Activated CD4-positive, alpha-beta memory T cell treated with anti-CD3 and anti-CD28 coated beads, Interleukin-2, amount 10 ng/mL, durations not matched to agents 7 days and 5 days (primary cell): ENCODE data around the gene SAMD13. TPM values are rescaled to one million over a fixed set of nuclear protein-coding genes. Genes with fewer than 3 reads are reported as not detected.

Experiments
- CTCF ChIA-PET: fragments of 350-600 bp; sonication (Branson Sonifier 250); formaldehyde crosslinking; loops from one replicate; lab custom pipeline; 2021; ENCODE audit warnings: antibody characterized with exemption, inconsistent platforms; lab: Charles Lee
- POLR2A ChIA-PET: fragments of 350-600 bp; sonication (Branson Sonifier 250); formaldehyde crosslinking; loops from one replicate; lab custom pipeline; 2021; ENCODE audit warnings: antibody characterized with exemption; lab: Charles Lee
- DNase-seq: peaks from one replicate; pipeline ENCODE4 v3.0.0-alpha.2; 2020
- H3K27ac Mint-ChIP-seq: one replicate; pipeline ENCODE4 v1.8.0; 2021; ENCODE audit warnings: mild to moderate bottlenecking, mixed read lengths
- H3K27me3 Mint-ChIP-seq: one replicate; pipeline ENCODE4 v1.8.0; 2021; ENCODE audit warnings: mixed read lengths
- H3K36me3 Mint-ChIP-seq: one replicate; pipeline ENCODE4 v1.8.0; 2021; ENCODE audit warnings: low read depth, mixed read lengths
- H3K4me1 Mint-ChIP-seq: one replicate; pipeline ENCODE4 v1.8.0; 2021; ENCODE audit warnings: mixed read lengths
- H3K4me3 Mint-ChIP-seq: one replicate; pipeline ENCODE4 v1.8.0; 2021; ENCODE audit warnings: mild to moderate bottlenecking, mixed read lengths
- H3K9me3 Mint-ChIP-seq: one replicate; pipeline ENCODE4 v1.8.0; 2021; ENCODE audit warnings: mixed read lengths
- total RNA-seq, 2 experiments: library from RNA; stranded (reverse); gene quantifications; one replicate each; pipeline ENCODE4 v1.2.3, GENCODE V29; 2021

Gene SAMD13, protein sequence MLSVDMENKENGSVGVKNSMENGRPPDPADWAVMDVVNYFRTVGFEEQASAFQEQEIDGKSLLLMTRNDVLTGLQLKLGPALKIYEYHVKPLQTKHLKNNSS
- total RNA-seq, result under 1 TPM in 1 of 2 experiments, not detected in 1; 0.28 TPM

DNA sequence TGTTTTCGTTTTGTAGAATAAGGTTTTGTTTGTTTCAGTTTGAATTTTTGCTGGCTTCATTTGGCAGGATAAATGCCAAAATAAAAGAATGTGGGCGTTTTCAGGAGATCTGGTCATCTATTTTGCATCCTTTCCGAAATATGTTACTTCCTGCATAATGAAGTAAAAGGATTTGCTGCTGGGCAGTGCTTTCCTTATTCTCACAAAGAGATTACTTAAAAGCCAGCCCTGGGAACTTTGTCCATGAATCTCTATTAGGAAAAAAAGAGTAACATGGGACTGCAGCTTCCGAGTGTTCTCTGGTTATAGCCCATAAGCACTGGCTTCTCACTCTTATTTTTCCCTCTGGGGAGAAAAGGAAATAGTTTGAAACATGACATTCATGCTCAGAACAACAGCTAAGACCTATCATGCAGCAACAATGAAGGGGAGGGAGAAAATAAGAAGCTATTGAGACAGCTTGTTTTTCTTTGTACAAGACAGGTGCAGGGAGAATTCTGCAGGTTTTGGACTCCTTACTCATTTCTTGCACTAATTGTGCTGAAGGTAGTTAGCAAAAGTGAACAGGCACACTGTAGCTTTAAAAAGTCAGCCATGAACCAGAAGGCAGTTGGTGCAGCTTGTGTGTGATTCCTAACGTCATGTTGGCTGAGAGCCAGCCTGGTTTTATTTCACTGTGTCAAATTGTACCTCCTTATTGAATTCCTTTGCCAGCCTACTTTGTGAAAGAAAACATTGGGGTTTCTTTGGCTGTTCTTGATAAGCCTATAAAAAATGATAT lies at the start of gene SAMD13:
SAMD13 (plus strand) TSS at position 705 of the 781 bp plus-strand sequence. CDS start 1,527 bp downstream, outside the sequence.
- Mint-ChIP-seq H3K4me3 (no peak within 1 kb of the TSS), H3K36me3 (no peaks in the 10 kb centered on the region), H3K27ac (no peak within 1 kb of the TSS), H3K4me1 (peaks cover 30% of the 10 kb centered on the region), H3K27me3 (peaks cover 27% of the 10 kb centered on the region), H3K9me3 (no peaks in the 10 kb centered on the region)
- peak; percentile 25 for DNase-seq
- ChIA-PET POLR2A (interaction anchor here (1.5 to 2.4 kb wide), 2 partner anchors 156 to 181 kb away, joined by 3 to 15 read pairs; partner anchors contain the start of gene PRKACB), CTCF (interaction anchor here (0.8 kb wide), 1 partner anchor 132 kb away, joined by 4 read pairs; no protein-coding TSS in a partner anchor)

DNA sequence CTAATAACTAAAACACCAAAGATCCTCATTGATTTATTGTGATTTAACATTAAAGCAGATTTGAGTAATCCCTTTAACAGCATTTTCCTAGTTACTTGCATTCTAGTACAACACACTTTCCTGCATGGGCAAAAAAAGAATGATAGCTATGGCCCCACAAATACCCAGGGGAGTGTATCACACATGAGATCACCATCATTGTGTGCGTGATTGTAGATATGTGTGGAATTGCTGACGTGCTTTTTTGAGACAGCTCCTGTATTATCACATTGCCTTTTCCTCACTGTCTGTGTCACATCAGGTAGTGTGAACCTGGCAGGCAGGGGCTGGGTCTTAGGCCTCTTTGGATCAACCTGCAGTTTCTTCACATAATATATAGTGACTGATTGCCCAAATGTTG lies 48.5 kb upstream of the SAMD13 start:
- no peak for DNase-seq
- no peaks in the 10 kb centered on the region for H3K4me1 Mint-ChIP-seq
- no peak overlapping the region for H3K27ac Mint-ChIP-seq
- H3K27me3 Mint-ChIP-seq, result no peaks in the 10 kb centered on the region
- H3K4me3 Mint-ChIP-seq, result no peak overlapping the region
- ChIA-PET POLR2A (no interaction called here), CTCF (no interaction called here)
- H3K36me3 Mint-ChIP-seq, result no peaks in the 10 kb centered on the region
- no peaks in the 10 kb centered on the region for H3K9me3 Mint-ChIP-seq

- Mint-ChIP-seq H3K27ac (no peak overlapping the region), H3K36me3 (no peaks in the 10 kb centered on the region), H3K27me3 (no peaks in the 10 kb centered on the region), H3K4me1 (no peaks in the 10 kb centered on the region), H3K4me3 (no peak overlapping the region), H3K9me3 (no peaks in the 10 kb centered on the region)
- POLR2A ChIA-PET, result no interaction called here
- CTCF ChIA-PET, result no interaction called here
- DNase-seq, result no peak
These were observed 47.6 kb upstream of the SAMD13 start for GRCh38 chr1:84253891-84254290.

GRCh38 chr1:84254703-84255238 lies 46.7 kb upstream of the SAMD13 start:
- POLR2A ChIA-PET, result no interaction called here
- DNase-seq, result no peak
- Mint-ChIP-seq H3K27ac (no peak overlapping the region), H3K4me1 (no peaks in the 10 kb centered on the region), H3K36me3 (no peaks in the 10 kb centered on the region), H3K27me3 (no peaks in the 10 kb centered on the region), H3K9me3 (no peaks in the 10 kb centered on the region), H3K4me3 (no peak overlapping the region)
- CTCF ChIA-PET, result no interaction called here

GRCh38 chr1:84255582-84255981 lies 45.9 kb upstream of the SAMD13 start:
- Mint-ChIP-seq H3K4me1 (no peaks in the 10 kb centered on the region), H3K4me3 (no peak overlapping the region), H3K27ac (no peak overlapping the region), H3K36me3 (no peaks in the 10 kb centered on the region), H3K9me3 (no peaks in the 10 kb centered on the region), H3K27me3 (no peaks in the 10 kb centered on the region)
- POLR2A ChIA-PET, result no interaction called here
- CTCF ChIA-PET, result no interaction called here
- DNase-seq, result no peak

DNA sequence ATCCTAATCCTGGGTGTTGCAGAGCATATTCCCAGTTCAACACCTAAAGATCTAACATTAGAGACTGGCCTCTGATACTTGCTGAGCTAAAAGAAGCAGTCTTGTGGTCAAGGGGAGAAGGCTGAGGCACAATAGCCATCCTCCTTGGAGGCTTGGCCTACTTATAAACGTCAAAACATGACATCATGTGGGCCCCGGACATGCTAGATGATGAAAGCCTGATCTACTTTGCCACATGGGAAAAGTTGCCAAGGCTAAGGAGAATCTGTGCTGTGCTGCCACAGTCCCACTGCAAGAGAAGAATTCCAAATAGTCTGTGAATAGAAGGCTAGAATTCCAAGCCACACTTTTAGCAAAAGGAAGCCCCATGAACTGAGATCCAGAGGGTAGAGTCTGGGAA lies 43.9 kb upstream of the SAMD13 start:
- Mint-ChIP-seq H3K27ac (no peak overlapping the region), H3K4me3 (no peak overlapping the region), H3K36me3 (no peaks in the 10 kb centered on the region), H3K27me3 (no peaks in the 10 kb centered on the region), H3K9me3 (no peaks in the 10 kb centered on the region), H3K4me1 (no peaks in the 10 kb centered on the region)
- CTCF ChIA-PET, result interaction anchor here (0.9 kb wide), 1 partner anchor 262 kb away, joined by 3 read pairs; no protein-coding TSS in a partner anchor
- DNase-seq, result no peak
- POLR2A ChIA-PET, result no interaction called here

- no peak overlapping the region for H3K4me3 Mint-ChIP-seq
- H3K27me3 Mint-ChIP-seq, result no peaks in the 10 kb centered on the region
- ChIA-PET CTCF (no interaction called here), POLR2A (no interaction called here)
- no peak for DNase-seq
- no peaks in the 10 kb centered on the region for H3K36me3 Mint-ChIP-seq
- H3K9me3 Mint-ChIP-seq, result no peaks in the 10 kb centered on the region
- no peaks in the 10 kb centered on the region for H3K4me1 Mint-ChIP-seq
- no peak overlapping the region for H3K27ac Mint-ChIP-seq
These were observed 42.1 kb upstream of the SAMD13 start for GRCh38 chr1:84259376-84259775.

GRCh38 chr1:84259989-84260388 lies 41.5 kb upstream of the SAMD13 start:
- Mint-ChIP-seq H3K4me3 (no peak overlapping the region), H3K9me3 (no peaks in the 10 kb centered on the region), H3K36me3 (no peaks in the 10 kb centered on the region), H3K27me3 (no peaks in the 10 kb centered on the region), H3K4me1 (no peaks in the 10 kb centered on the region), H3K27ac (no peak overlapping the region)
- ChIA-PET POLR2A (no interaction called here), CTCF (no interaction called here)
- no peak for DNase-seq

DNA sequence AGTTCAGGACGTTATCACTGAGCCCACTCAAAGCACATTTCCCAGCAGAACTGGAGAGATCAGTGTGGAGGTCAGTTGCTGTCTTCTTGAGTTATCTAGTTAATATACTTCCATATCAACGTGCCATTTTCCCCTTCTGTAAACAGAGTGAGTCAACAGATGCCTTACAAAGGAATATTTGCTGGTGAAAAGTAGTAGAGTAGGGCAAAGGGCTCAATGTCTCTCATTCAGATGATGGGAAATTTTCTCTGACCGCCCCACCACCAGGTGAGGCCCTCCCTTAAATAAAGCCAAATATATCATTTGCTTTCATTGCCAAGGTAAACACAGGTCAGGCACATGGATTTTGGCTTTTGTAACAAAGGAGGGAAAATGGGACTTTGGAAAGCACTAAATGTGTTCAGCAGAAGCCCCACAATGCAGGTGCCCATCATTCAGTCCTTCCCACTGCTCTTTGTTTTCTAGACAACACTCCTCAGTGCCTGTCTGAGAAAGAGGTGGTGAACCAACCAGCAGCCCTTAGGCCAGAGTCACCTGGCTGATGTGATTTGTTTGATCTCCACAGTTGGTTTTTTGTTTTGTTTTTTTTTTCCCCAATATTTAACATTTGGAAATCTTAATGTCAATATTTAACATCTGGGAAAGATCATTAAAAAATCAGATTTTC lies 40.5 kb upstream of the SAMD13 start:
- no peak overlapping the region for H3K27ac Mint-ChIP-seq
- POLR2A ChIA-PET, result no interaction called here
- no peaks in the 10 kb centered on the region for H3K4me1 Mint-ChIP-seq
- no peaks in the 10 kb centered on the region for H3K27me3 Mint-ChIP-seq
- CTCF ChIA-PET, result no interaction called here
- no peaks in the 10 kb centered on the region for H3K9me3 Mint-ChIP-seq
- H3K36me3 Mint-ChIP-seq, result no peaks in the 10 kb centered on the region
- DNase-seq, result no peak
- no peak overlapping the region for H3K4me3 Mint-ChIP-seq

DNA sequence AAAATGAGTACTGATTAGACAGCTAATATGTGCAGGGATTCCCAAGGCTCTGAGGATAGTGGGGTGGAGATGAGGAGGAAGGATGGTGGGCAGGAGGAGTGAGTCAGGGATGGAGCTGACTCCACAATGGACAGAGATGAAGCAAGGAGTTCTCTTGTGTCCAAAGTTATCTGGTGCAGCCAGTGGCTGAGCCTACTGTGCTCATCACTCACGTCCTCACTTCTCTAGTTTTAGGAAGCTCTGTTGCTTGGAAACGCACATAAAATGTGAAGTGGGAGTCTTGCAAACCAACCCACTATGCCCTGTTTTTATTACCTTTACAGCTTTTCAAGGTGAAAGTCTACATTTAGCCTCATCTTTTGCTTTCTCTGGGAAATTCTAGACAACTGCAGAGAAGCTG lies 36.5 kb upstream of the SAMD13 start:
- ChIA-PET POLR2A (no interaction called here), CTCF (no interaction called here)
- DNase-seq, result no peak
- H3K27me3 Mint-ChIP-seq, result no peaks in the 10 kb centered on the region
- H3K4me3 Mint-ChIP-seq, result no peak overlapping the region
- H3K27ac Mint-ChIP-seq, result no peak overlapping the region
- H3K9me3 Mint-ChIP-seq, result no peaks in the 10 kb centered on the region
- no peaks in the 10 kb centered on the region for H3K36me3 Mint-ChIP-seq
- H3K4me1 Mint-ChIP-seq, result no peaks in the 10 kb centered on the region

- DNase-seq, result no peak
- no peak overlapping the region for H3K27ac Mint-ChIP-seq
- ChIA-PET CTCF (no interaction called here), POLR2A (no interaction called here)
- H3K27me3 Mint-ChIP-seq, result no peaks in the 10 kb centered on the region
- H3K36me3 Mint-ChIP-seq, result no peaks in the 10 kb centered on the region
- no peaks in the 10 kb centered on the region for H3K9me3 Mint-ChIP-seq
- no peak overlapping the region for H3K4me3 Mint-ChIP-seq
- no peaks in the 10 kb centered on the region for H3K4me1 Mint-ChIP-seq
These were observed 35.6 kb upstream of the SAMD13 start for GRCh38 chr1:84265867-84266266.

DNA sequence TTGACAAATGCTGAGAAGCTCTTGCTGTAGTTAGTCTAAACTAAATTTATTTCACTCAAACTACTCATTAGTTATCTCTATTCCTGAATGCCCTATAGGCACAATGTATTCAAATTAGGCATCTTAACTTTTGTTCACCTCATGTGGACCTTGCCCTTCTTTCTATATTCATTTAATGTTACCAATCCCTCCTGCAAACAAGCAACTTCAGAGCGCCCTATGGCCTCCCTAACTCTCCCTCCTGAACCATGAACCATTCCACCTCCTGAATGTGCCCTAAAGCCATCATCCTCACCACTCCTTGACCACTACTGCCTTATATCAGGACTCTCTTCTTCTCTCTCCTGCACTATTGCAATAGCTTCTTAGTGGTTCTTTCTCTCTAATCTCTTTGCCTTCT lies 34.8 kb upstream of the SAMD13 start:
- Mint-ChIP-seq H3K27ac (no peak overlapping the region), H3K4me3 (no peak overlapping the region), H3K27me3 (no peaks in the 10 kb centered on the region), H3K4me1 (peaks cover 5% of the 10 kb centered on the region), H3K36me3 (no peaks in the 10 kb centered on the region), H3K9me3 (no peaks in the 10 kb centered on the region)
- POLR2A ChIA-PET, result no interaction called here
- CTCF ChIA-PET, result no interaction called here
- DNase-seq, result no peak

DNA sequence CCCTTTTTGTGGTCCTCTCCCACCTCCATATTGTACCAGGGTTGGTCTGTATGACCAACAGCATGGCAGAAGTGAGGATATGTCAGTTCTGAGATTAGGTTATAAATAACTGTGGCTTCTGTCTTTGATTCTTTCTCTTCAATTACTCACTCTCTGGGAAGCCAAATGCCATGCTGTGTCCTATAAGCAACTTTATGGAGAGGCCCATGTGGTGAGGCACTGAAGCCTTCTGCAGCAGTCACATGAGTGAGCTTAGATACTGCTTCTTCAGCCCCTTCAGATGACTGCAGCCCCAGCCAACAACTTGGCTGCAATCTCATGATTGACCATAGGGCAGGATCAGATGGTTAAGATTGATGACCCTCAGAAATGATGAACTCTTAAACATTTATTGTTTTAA lies 34.0 kb upstream of the SAMD13 start:
- CTCF ChIA-PET, result no interaction called here
- DNase-seq, result no peak
- Mint-ChIP-seq H3K27ac (no peak overlapping the region), H3K36me3 (no peaks in the 10 kb centered on the region), H3K4me1 (peaks cover 5% of the 10 kb centered on the region), H3K27me3 (no peaks in the 10 kb centered on the region), H3K9me3 (no peaks in the 10 kb centered on the region), H3K4me3 (no peak overlapping the region)
- POLR2A ChIA-PET, result no interaction called here
